ENCODE measurements around the gene HTN1. TPM values are rescaled to one million over a fixed set of nuclear protein-coding genes. Genes with fewer than 3 reads are reported as not detected.

HTN1 gene
- total and polyA plus RNA-seq, 9 of the 15 experiments (the other 6 are each of a cell fraction or from before 2014, with no cell fraction given), result not detected

DNA sequence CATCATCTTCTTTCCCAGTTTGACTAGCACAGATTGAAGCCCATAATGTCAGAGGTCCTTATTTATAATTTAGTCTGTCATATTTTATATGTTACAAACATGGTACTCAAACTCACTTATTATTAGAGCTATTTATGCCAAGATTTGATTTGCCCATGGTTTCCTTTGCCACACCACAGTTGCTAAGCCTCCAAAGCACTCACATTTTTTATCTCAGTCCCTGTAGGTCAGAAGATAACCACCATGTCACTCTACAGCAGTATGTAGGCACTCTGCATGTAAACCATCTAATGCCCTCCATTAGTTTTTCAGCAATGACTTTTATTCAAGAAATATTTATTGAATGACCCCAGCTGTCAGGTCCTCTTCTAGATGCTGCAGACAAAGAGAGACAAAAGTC is 47.7 kb upstream of the HTN1 start:
- no peak overlapping the region for H3K9ac ChIP-seq (ENCODE audit: insufficient read depth in 1 of 2, low read depth in 2 of 2, low read length in 2 of 2)
- ChIA-PET POLR2A (no interaction called here), CTCF (ENCODE audit: low intra/inter-chr PET ratio) (no interaction called here)
- BruUV-seq (replicated peaks), result no TSS peak
- ATAC-seq (no peak), DNase-seq (ENCODE audit: extremely low read depth in 1 of 4, low spot score in 3 of 4) (no peak), FAIRE-seq (no peak)
- H3K4me2 ChIP-seq (ENCODE audit: insufficient read depth, low read length), result no peak overlapping the region
- no peaks in the 10 kb centered on the region for H3K36me3 ChIP-seq (ENCODE audit: control insufficient read depth, insufficient read depth, low read length)
- H3K9me3 ChIP-seq (replicated peaks; ENCODE audit: control insufficient read depth, insufficient read depth, low read depth, low read length), result no peaks in the 10 kb centered on the region
- TF ChIP-seq HNRNPK (IDR thresholded peaks at IDR 0.05; ENCODE audit: low read depth, low read length, poor library complexity, severe bottlenecking), result no peak
- TF ChIP-seq ZNF707 (CRISPR knock-in tag; conservative IDR thresholded peaks at IDR 0.05), result no peak
- TF ChIP-seq ZKSCAN3 (CRISPR knock-in tag; IDR thresholded peaks at IDR 0.05), result no peak
- no peak for TF ChIP-seq CBX5 (IDR thresholded peaks at IDR 0.05; ENCODE audit: borderline replicate concordance, low read depth)
- TF ChIP-seq PTBP1 (IDR thresholded peaks at IDR 0.05; ENCODE audit: low read depth, low read length), result no peak
- TF ChIP-seq ZZZ3 (IDR thresholded peaks at IDR 0.05), result no peak
- no peak for TF ChIP-seq POLR3G (IDR thresholded peaks at IDR 0.05; ENCODE audit: extremely low read depth, insufficient read length, insufficient replicate concordance)
- no peak for TF ChIP-seq GTF3C2 (IDR thresholded peaks at IDR 0.05; ENCODE audit: borderline replicate concordance, extremely low read depth, insufficient read length)
- TF ChIP-seq ZNF583 (CRISPR knock-in tag; IDR thresholded peaks at IDR 0.05), result no peak
- no peak for TF ChIP-seq KDM2B (CRISPR knock-in tag; IDR thresholded peaks at IDR 0.05)
- no peak for TF ChIP-seq SMAD1 (IDR thresholded peaks at IDR 0.05; ENCODE audit: low read depth, low read length, partially characterized antibody)
- H4K20me1 ChIP-seq (replicated peaks; ENCODE audit: control insufficient read depth, insufficient read depth, low read length), result no peaks in the 10 kb centered on the region
- no peak overlapping the region for H3K27ac ChIP-seq (ENCODE audit: extremely low read depth, low read depth, low read length)
- H3K27me3 ChIP-seq (ENCODE audit: control insufficient read depth in 2 of 2, insufficient read depth in 2 of 2, low read length in 2 of 2), result no peaks in the 10 kb centered on the region
- no peaks in the 10 kb centered on the region for H3K4me1 ChIP-seq (replicated peaks in 1 of 2; ENCODE audit: control insufficient read depth in 2 of 2, insufficient read depth in 2 of 2, low read length in 2 of 2)
- no peaks in the 10 kb centered on the region for H3K79me2 ChIP-seq (ENCODE audit: control insufficient read depth, insufficient read depth, low read length)
- in situ Hi-C loops (cut with MboI), result no loop called here
- H2AFZ ChIP-seq (ENCODE audit: low read depth, low read length), result no peak overlapping the region
- no peaks in the 10 kb centered on the region for H3K9me1 ChIP-seq (ENCODE audit: control insufficient read depth, insufficient read depth, low read length)
- intact Hi-C loops (cut with micrococcal nuclease), result no loop called here
- H3K4me3 ChIP-seq, result no peak overlapping the region

Measured in K562 (cell line).